Measurements from ENCODE around the gene MLKL. TPM values are rescaled to one million over a fixed set of nuclear protein-coding genes. Genes with fewer than 3 reads are reported as not detected.

Gene MLKL
- polyA plus RNA-seq, 1 experiment, result 4.4 TPM

DNA sequence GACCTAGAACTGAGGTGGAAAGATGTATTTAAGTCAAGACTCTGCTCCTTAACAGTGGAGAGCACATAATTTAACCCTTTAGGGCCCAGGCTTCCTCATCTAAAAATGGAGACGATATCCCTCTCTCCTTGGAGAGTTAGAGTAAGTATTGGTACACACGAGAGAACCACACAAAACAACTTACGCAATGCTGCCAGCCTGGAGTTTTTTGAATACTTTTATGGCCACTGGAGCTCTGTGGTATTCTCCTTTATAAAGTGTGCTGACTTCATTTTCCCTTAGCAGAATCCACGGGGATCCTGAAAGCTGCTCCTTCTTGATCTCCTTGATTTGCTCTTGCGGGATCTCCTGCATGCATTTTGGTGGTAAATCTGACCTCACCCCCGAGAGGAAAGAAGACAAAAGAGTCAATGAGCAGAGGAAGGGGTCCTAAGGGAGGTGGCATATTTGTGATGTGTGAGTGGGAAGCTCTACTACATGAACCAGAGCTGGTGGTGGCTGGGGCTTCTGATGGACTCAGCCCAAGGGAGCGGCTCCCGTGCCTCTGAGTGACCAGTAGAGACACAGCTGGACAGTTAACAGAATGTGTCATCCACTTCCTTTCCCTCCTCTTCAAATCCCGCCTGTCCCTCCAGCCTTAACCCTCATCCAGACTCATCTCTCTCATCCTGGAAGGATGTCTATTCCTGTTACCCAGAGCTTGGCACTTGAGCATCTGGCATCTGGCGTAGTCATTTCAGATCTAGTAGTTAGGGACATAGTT, 9.4 kb downstream of the MLKL start:
- Histone ChIP-seq H3K36me3 (ENCODE audit: control insufficient read depth, insufficient read depth, low read length) (peaks cover 2% of the 10 kb centered on the region), H3K27me3 (ENCODE audit: control insufficient read depth, insufficient read depth, low read length) (no peaks in the 10 kb centered on the region), H3K4me3 (ENCODE audit: low read depth, low read length) (no peak overlapping the region)
- no peak for DNase-seq (ENCODE audit: low read depth)
- TF ChIP-seq, protein P1, sequence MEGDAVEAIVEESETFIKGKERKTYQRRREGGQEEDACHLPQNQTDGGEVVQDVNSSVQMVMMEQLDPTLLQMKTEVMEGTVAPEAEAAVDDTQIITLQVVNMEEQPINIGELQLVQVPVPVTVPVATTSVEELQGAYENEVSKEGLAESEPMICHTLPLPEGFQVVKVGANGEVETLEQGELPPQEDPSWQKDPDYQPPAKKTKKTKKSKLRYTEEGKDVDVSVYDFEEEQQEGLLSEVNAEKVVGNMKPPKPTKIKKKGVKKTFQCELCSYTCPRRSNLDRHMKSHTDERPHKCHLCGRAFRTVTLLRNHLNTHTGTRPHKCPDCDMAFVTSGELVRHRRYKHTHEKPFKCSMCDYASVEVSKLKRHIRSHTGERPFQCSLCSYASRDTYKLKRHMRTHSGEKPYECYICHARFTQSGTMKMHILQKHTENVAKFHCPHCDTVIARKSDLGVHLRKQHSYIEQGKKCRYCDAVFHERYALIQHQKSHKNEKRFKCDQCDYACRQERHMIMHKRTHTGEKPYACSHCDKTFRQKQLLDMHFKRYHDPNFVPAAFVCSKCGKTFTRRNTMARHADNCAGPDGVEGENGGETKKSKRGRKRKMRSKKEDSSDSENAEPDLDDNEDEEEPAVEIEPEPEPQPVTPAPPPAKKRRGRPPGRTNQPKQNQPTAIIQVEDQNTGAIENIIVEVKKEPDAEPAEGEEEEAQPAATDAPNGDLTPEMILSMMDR (IDR thresholded peaks at IDR 0.05; ENCODE audit: insufficient read depth, low read depth, low read length), result no peak
- ChIA-PET CTCF (no interaction called here), POLR2A (no interaction called here)

- TF ChIP-seq, protein P1 (IDR thresholded peaks at IDR 0.05; ENCODE audit: insufficient read depth, low read depth, low read length), result no peak
- DNase-seq (ENCODE audit: low read depth), result no peak
- ChIA-PET CTCF (no interaction called here), POLR2A (no interaction called here)
- Histone ChIP-seq H3K4me3 (ENCODE audit: low read depth, low read length) (no peak overlapping the region), H3K36me3 (ENCODE audit: control insufficient read depth, insufficient read depth, low read length) (peaks cover 5% of the 10 kb centered on the region), H3K27me3 (ENCODE audit: control insufficient read depth, insufficient read depth, low read length) (no peaks in the 10 kb centered on the region)
These were observed 18.1 kb downstream of the MLKL start for GRCh38 chr16:74682556-74682955.

GRCh38 chr16:74680681-74681080, 20.0 kb downstream of the MLKL start:
- CTCF ChIA-PET, result interaction anchor here (0.9 kb wide), 2 partner anchors 10 to 29 kb away, joined by 3 to 4 read pairs; no protein-coding TSS in a partner anchor
- Histone ChIP-seq H3K36me3 (ENCODE audit: control insufficient read depth, insufficient read depth, low read length) (peaks cover 5% of the 10 kb centered on the region), H3K27me3 (ENCODE audit: control insufficient read depth, insufficient read depth, low read length) (no peaks in the 10 kb centered on the region), H3K4me3 (ENCODE audit: low read depth, low read length) (no peak overlapping the region)
- no peak for DNase-seq (ENCODE audit: low read depth)
- POLR2A ChIA-PET, result interaction anchor here (0.5 kb wide), 1 partner anchor 14 kb away, joined by 12 read pairs; the partner anchor contains the start of gene RFWD3
- TF ChIP-seq, protein P1 (IDR thresholded peaks at IDR 0.05; ENCODE audit: insufficient read depth, low read depth, low read length), result no peak

- no peak overlapping the region for H3K4me3 ChIP-seq (ENCODE audit: low read depth, low read length)
- ChIA-PET CTCF (interaction anchor here (0.9 kb wide), 1 partner anchor 28 kb away, joined by 4 read pairs; no protein-coding TSS in a partner anchor), POLR2A (interaction anchor here (0.5 kb wide), 1 partner anchor 13 kb away, joined by 12 read pairs; the partner anchor contains the start of gene RFWD3)
- H3K27me3 ChIP-seq (ENCODE audit: control insufficient read depth, insufficient read depth, low read length), result no peaks in the 10 kb centered on the region
- TF ChIP-seq, protein P1 (IDR thresholded peaks at IDR 0.05; ENCODE audit: insufficient read depth, low read depth, low read length), result no peak
- no peak for DNase-seq (ENCODE audit: low read depth)
- H3K36me3 ChIP-seq (ENCODE audit: control insufficient read depth, insufficient read depth, low read length), result peaks cover 4% of the 10 kb centered on the region
These were observed 20.7 kb downstream of the MLKL start for GRCh38 chr16:74679983-74680382.

- ChIA-PET POLR2A (no interaction called here), CTCF (interaction anchor here (0.5 kb wide), 1 partner anchor 30 kb away, joined by 4 read pairs; no protein-coding TSS in a partner anchor)
- peaks cover 3% of the 10 kb centered on the region for H3K36me3 ChIP-seq (ENCODE audit: control insufficient read depth, insufficient read depth, low read length)
- TF ChIP-seq, protein P1 (IDR thresholded peaks at IDR 0.05; ENCODE audit: insufficient read depth, low read depth, low read length), result no peak
- no peak for DNase-seq (ENCODE audit: low read depth)
- no peak overlapping the region for H3K4me3 ChIP-seq (ENCODE audit: low read depth, low read length)
- H3K27me3 ChIP-seq (ENCODE audit: control insufficient read depth, insufficient read depth, low read length), result no peaks in the 10 kb centered on the region
These were observed 22.8 kb downstream of the MLKL start for GRCh38 chr16:74677868-74678267.

Data from BJ (cell line).